Stimulated activated CD4-positive, alpha-beta T cell treated with anti-CD3 and anti-CD28 coated beads, TNF-alpha, amount 100 ng/mL, for 24 hours (primary cell): ENCODE results near the gene DLX3.

Experiments used
- DNase-seq, 3 experiments: peaks; one replicate each; pipeline ENCODE4 v3.0.0-alpha.2; 2020; ENCODE audit warnings: low read depth in 3 of 3

Gene DLX3

GRCh38 chr17:49957350-49957749 is 37.7 kb downstream of the DLX3 start:
- no peak for DNase-seq

GRCh38 chr17:49956780-49957179 is 38.2 kb downstream of the DLX3 start:
- DNase-seq, result no peak

GRCh38 chr17:49955157-49955556 is 39.9 kb downstream of the DLX3 start:
- no peak for DNase-seq

- DNase-seq, result no peak
These were observed 42.0 kb downstream of the DLX3 start for GRCh38 chr17:49952912-49953497.

- peak; percentile 57 to 82 (median 66) for DNase-seq
These were observed 42.7 kb downstream of the DLX3 start for GRCh38 chr17:49952209-49952911.

- no peak for DNase-seq
These were observed 43.5 kb downstream of the DLX3 start for GRCh38 chr17:49951362-49952082.

GRCh38 chr17:49949634-49950033 is 45.4 kb downstream of the DLX3 start:
- no peak for DNase-seq

GRCh38 chr17:49946964-49947584 is 48.0 kb downstream of the DLX3 start:
- DNase-seq, result no peak

- no peak for DNase-seq
These were observed 48.8 kb downstream of the DLX3 start for GRCh38 chr17:49946208-49946607.

- DNase-seq, result no peak
These were observed 50.7 kb downstream of the DLX3 start for GRCh38 chr17:49944273-49944870.

- no peak for DNase-seq
These were observed 52.1 kb downstream of the DLX3 start for GRCh38 chr17:49942947-49943346.

- DNase-seq, result no peak
These were observed 53.6 kb downstream of the DLX3 start for GRCh38 chr17:49941427-49941826.
